WTC11 (cell line): ENCODE data around the gene NUP85. TPM values are rescaled to one million over a fixed set of nuclear protein-coding genes. Genes with fewer than 3 reads are reported as not detected.
A peak's percentile ranks its signal among the peaks of the same experiment; 100 is the strongest.

Experiments
- ATAC-seq: fragments of 200-7000 bp; cut with Tn5 transposase; 2 replicates; pipeline ENCODE4 v1.10.0; 2021; ENCODE audit warnings: mild to moderate bottlenecking, moderate library complexity
- CTCF ChIA-PET: fragments of 300-600 bp; sonication (Branson Sonifier 250); formaldehyde crosslinking; loops from one replicate; lab custom pipeline; 2021; ENCODE audit warnings: antibody characterized with exemption; lab: Charles Lee
- POLR2A ChIA-PET: fragments of 350-600 bp; sonication (Branson Sonifier 250); formaldehyde crosslinking; loops from one replicate; lab custom pipeline; 2021; ENCODE audit warnings: antibody characterized with exemption; lab: Charles Lee
- DNase-seq: peaks from one replicate; pipeline ENCODE4 v3.0.0; 2021; ENCODE audit warnings: low spot score
- H3K27ac Mint-ChIP-seq: 2 replicates; pipeline ENCODE4 v1.8.0; 2021; ENCODE audit warnings: mixed read lengths
- H3K27me3 Mint-ChIP-seq: 2 replicates; pipeline ENCODE4 v1.8.0; 2021; ENCODE audit warnings: low read depth, mild to moderate bottlenecking, moderate library complexity, mixed read lengths
- H3K36me3 Mint-ChIP-seq: 2 replicates; pipeline ENCODE4 v1.8.0; 2021; ENCODE audit warnings: mixed read lengths
- H3K4me1 Mint-ChIP-seq: 2 replicates; pipeline ENCODE4 v1.8.0; 2022; ENCODE audit warnings: mixed read lengths
- H3K4me3 Mint-ChIP-seq: 2 replicates; pipeline ENCODE4 v1.8.0; 2021; ENCODE audit warnings: mild to moderate bottlenecking, moderate library complexity, mixed read lengths
- H3K9me3 Mint-ChIP-seq: 2 replicates; pipeline ENCODE4 v1.8.0; 2021; ENCODE audit warnings: mixed read lengths
- ARID4B ChIP-seq: sonication (generic); formaldehyde crosslinking; IDR thresholded peaks from 2 replicates; pipeline ENCODE4 v1.8.0; 2023; ENCODE audit warnings: missing genetic modification reagents, mild to moderate bottlenecking, borderline replicate concordance
- ESRRA ChIP-seq: sonication (generic); formaldehyde crosslinking; IDR thresholded peaks from 2 replicates; pipeline ENCODE4 v1.8.1; 2022; ENCODE audit warnings: mild to moderate bottlenecking, missing genetic modification reagents, borderline replicate concordance
- FOXP1 ChIP-seq: sonication (generic); formaldehyde crosslinking; IDR thresholded peaks from 2 replicates; pipeline ENCODE4 v1.8.0; 2022; ENCODE audit warnings: missing genetic modification reagents, mild to moderate bottlenecking, moderate library complexity, borderline replicate concordance
- IRF1 ChIP-seq: sonication (generic); formaldehyde crosslinking; IDR thresholded peaks from 2 replicates; pipeline ENCODE4 v1.8.0; 2023; ENCODE audit warnings: missing genetic modification reagents
- JAZF1 ChIP-seq: fragments of 250-450 bp; sonication (Bioruptor Pico); IDR thresholded peaks from 2 replicates; pipeline ENCODE4 v1.9.0; 2021; ENCODE audit warnings: moderate library complexity, mild to moderate bottlenecking, inconsistent platforms
- NFATC4 ChIP-seq: fragments of 250-450 bp; sonication (Bioruptor Pico); IDR thresholded peaks from 2 replicates; pipeline ENCODE4 v1.9.0; 2021; ENCODE audit warnings: mild to moderate bottlenecking
- NFYB ChIP-seq: sonication (generic); formaldehyde crosslinking; conservative IDR thresholded peaks from 2 replicates; pipeline ENCODE4 v1.8.0; 2022; ENCODE audit warnings: low read depth, missing genetic modification reagents
- OVOL2 ChIP-seq: fragments of 250-450 bp; sonication (Bioruptor Pico); IDR thresholded peaks from 2 replicates; pipeline ENCODE4 v1.9.0; 2021; ENCODE audit warnings: mild to moderate bottlenecking, borderline replicate concordance
- SMAD4 ChIP-seq: sonication (generic); formaldehyde crosslinking; IDR thresholded peaks from 2 replicates; pipeline ENCODE4 v1.8.0; 2022; ENCODE audit warnings: mild to moderate bottlenecking, missing genetic modification reagents
- SP1 ChIP-seq: sonication (generic); formaldehyde crosslinking; conservative IDR thresholded peaks from 2 replicates; pipeline ENCODE4 v1.8.1; 2022; ENCODE audit warnings: missing genetic modification reagents
- ZNF281 ChIP-seq: sonication (generic); formaldehyde crosslinking; IDR thresholded peaks from 2 replicates; pipeline ENCODE4 v1.8.0; 2023; ENCODE audit warnings: mild to moderate bottlenecking, missing genetic modification reagents
- ZNF425 ChIP-seq: fragments of 250-450 bp; sonication (Bioruptor Pico); conservative IDR thresholded peaks from 2 replicates; pipeline ENCODE4 v1.9.0; 2021; ENCODE audit warnings: mild to moderate bottlenecking
- ZNF512 ChIP-seq: sonication (generic); formaldehyde crosslinking; IDR thresholded peaks from 2 replicates; pipeline ENCODE4 v1.8.1; 2022; ENCODE audit warnings: missing genetic modification reagents, borderline replicate concordance
- total RNA-seq: library from RNA; stranded (reverse); gene quantifications from 3 replicates; pipeline ENCODE4 v1.2.3, GENCODE V29; 2021

Gene NUP85
- total RNA-seq, 1 experiment from 2014 or later: 109 TPM

- H3K9me3 Mint-ChIP-seq: no peaks in the 10 kb centered on the region
- H3K27me3 Mint-ChIP-seq: no peaks in the 10 kb centered on the region
- DNase-seq: no peak
These were observed 24.4 kb upstream of the NUP85 start for GRCh38 chr17:75181110-75181509.

GRCh38 chr17:75181608-75182318, 23.7 kb upstream of the NUP85 start:
- peaks cover 33% of the 10 kb centered on the region for H3K36me3 Mint-ChIP-seq
- H3K4me1 Mint-ChIP-seq: peaks cover 26% of the 10 kb centered on the region
- TF ChIP-seq ARID4B (CRISPR knock-in tag): peak; percentile 24; the same call in 1 of the 2 replicates
- no peak for TF ChIP-seq OVOL2
- H3K4me3 Mint-ChIP-seq: peak overlapping the region; percentile 92
- H3K27me3 Mint-ChIP-seq: no peaks in the 10 kb centered on the region
- DNase-seq (no peak), ATAC-seq (no peak)
- POLR2A ChIA-PET: no interaction called here
- H3K27ac Mint-ChIP-seq: peak overlapping the region; percentile 54
- H3K9me3 Mint-ChIP-seq: no peaks in the 10 kb centered on the region
- CTCF ChIA-PET: interaction anchor here (1.6 kb wide), 1 partner anchor 59 kb away, joined by 3 read pairs; no protein-coding TSS in a partner anchor

More at GRCh38 chr17:75181110-75181509, 24.4 kb upstream of the NUP85 start:
- peaks cover 36% of the 10 kb centered on the region for H3K36me3 Mint-ChIP-seq
- no peak for TF ChIP-seq ESRRA (CRISPR knock-in tag)
- TF ChIP-seq SP1 (CRISPR knock-in tag): no peak
- no peak for TF ChIP-seq SMAD4 (CRISPR knock-in tag)
- TF ChIP-seq IRF1: no peak
- TF ChIP-seq NFYB: no peak
- TF ChIP-seq ZNF425 (CRISPR knock-in tag): no peak
- TF ChIP-seq FOXP1 (CRISPR knock-in tag): no peak
- TF ChIP-seq ZNF281: no peak
- no peak for TF ChIP-seq ZNF512 (CRISPR knock-in tag)
- TF ChIP-seq NFATC4 (CRISPR knock-in tag): no peak
- no peak for TF ChIP-seq JAZF1
- ATAC-seq: no peak
- H3K4me1 Mint-ChIP-seq: peaks cover 26% of the 10 kb centered on the region
- POLR2A ChIA-PET: no interaction called here
- H3K4me3 Mint-ChIP-seq: peak overlapping the region; percentile 92
- H3K27ac Mint-ChIP-seq: peak overlapping the region; percentile 54
- CTCF ChIA-PET: interaction anchor here (1.1 to 1.6 kb wide), 3 partner anchors 9 to 59 kb away, joined by 3 to 5 read pairs (median 3); no protein-coding TSS in a partner anchor
